ENCODE results near the gene CCDC24.

CCDC24 gene

GRCh38 chr1:44031252-44032169 lies 40.1 kb downstream of the CCDC24 start, which contains the start of gene SLC6A9:
TSS of gene SLC6A9 (minus strand) at chr1:44031462. CDS start at chr1:44024277, 7,185 bp downstream.
- TF ChIP-seq FOXM1 (IDR thresholded peaks at IDR 0.05; ENCODE audit: borderline replicate concordance, low read depth) (no peak), ZBTB7A (IDR thresholded peaks at IDR 0.05; ENCODE audit: low read depth) (peak; percentile 67; the same call in 1 of the 2 replicates), RAD21 (IDR thresholded peaks at IDR 0.05; ENCODE audit: low read depth) (no peak), TAF1 (IDR thresholded peaks at IDR 0.05; ENCODE audit: low read depth) (peak; percentile 19; the same call in 1 of the 2 replicates), TEAD4 (IDR thresholded peaks at IDR 0.05) (0 out of 2 replicates have a peak, but pooled peaks have one; percentile 14), CEBPB (IDR thresholded peaks at IDR 0.05) (no peak), MAX (IDR thresholded peaks at IDR 0.05) (peak; percentile 62)

- TF ChIP-seq MAX (IDR thresholded peaks at IDR 0.05), result no peak
- no peak for TF ChIP-seq RAD21 (IDR thresholded peaks at IDR 0.05; ENCODE audit: low read depth)
- no peak for TF ChIP-seq EP300 (IDR thresholded peaks at IDR 0.05; ENCODE audit: borderline replicate concordance)
- no peak for TF ChIP-seq TEAD4 (IDR thresholded peaks at IDR 0.05)
- no peak for TF ChIP-seq TCF12 (IDR thresholded peaks at IDR 0.05; ENCODE audit: low read depth)
- TF ChIP-seq USF1 (IDR thresholded peaks at IDR 0.05), result no peak
- no peak for TF ChIP-seq ZBTB7A (IDR thresholded peaks at IDR 0.05; ENCODE audit: low read depth)
- TF ChIP-seq NFIC (IDR thresholded peaks at IDR 0.05), result no peak
- TF ChIP-seq YY1 (IDR thresholded peaks at IDR 0.05; ENCODE audit: low read depth), result no peak
- TF ChIP-seq CREB1 (IDR thresholded peaks at IDR 0.05; ENCODE audit: low read depth), result no peak
- no peak for TF ChIP-seq TAF1 (IDR thresholded peaks at IDR 0.05; ENCODE audit: low read depth)
- no peak for TF ChIP-seq EGR1 (IDR thresholded peaks at IDR 0.05)
- TF ChIP-seq REST (IDR thresholded peaks at IDR 0.05; ENCODE audit: low read depth), result no peak
- no peak for TF ChIP-seq FOXM1 (IDR thresholded peaks at IDR 0.05; ENCODE audit: borderline replicate concordance, low read depth)
- TF ChIP-seq CEBPB (IDR thresholded peaks at IDR 0.05), result no peak
These were observed 40.9 kb downstream of the CCDC24 start for GRCh38 chr1:44032170-44032790.

- TF ChIP-seq YY1 (IDR thresholded peaks at IDR 0.05; ENCODE audit: low read depth) (no peak), NFIC (IDR thresholded peaks at IDR 0.05) (no peak), FOXM1 (IDR thresholded peaks at IDR 0.05; ENCODE audit: borderline replicate concordance, low read depth) (no peak)
These were observed 41.7 kb downstream of the CCDC24 start for GRCh38 chr1:44033041-44033575.

- TF ChIP-seq CEBPB (IDR thresholded peaks at IDR 0.05), result no peak
- TF ChIP-seq EGR1 (IDR thresholded peaks at IDR 0.05), result no peak
- no peak for TF ChIP-seq CREB1 (IDR thresholded peaks at IDR 0.05; ENCODE audit: low read depth)
- TF ChIP-seq EP300 (IDR thresholded peaks at IDR 0.05; ENCODE audit: borderline replicate concordance), result no peak
These were observed 42.4 kb downstream of the CCDC24 start for GRCh38 chr1:44033756-44034155.

- TF ChIP-seq USF1 (IDR thresholded peaks at IDR 0.05) (no peak), EP300 (IDR thresholded peaks at IDR 0.05; ENCODE audit: borderline replicate concordance) (no peak), EGR1 (IDR thresholded peaks at IDR 0.05) (no peak), FOXM1 (IDR thresholded peaks at IDR 0.05; ENCODE audit: borderline replicate concordance, low read depth) (no peak)
These were observed 43.0 kb downstream of the CCDC24 start for GRCh38 chr1:44034423-44034822.

- TF ChIP-seq YY1 (IDR thresholded peaks at IDR 0.05; ENCODE audit: low read depth) (no peak), TAF1 (IDR thresholded peaks at IDR 0.05; ENCODE audit: low read depth) (no peak), CREB1 (IDR thresholded peaks at IDR 0.05; ENCODE audit: low read depth) (no peak), TEAD4 (IDR thresholded peaks at IDR 0.05) (no peak), NFIC (IDR thresholded peaks at IDR 0.05) (no peak), EP300 (IDR thresholded peaks at IDR 0.05; ENCODE audit: borderline replicate concordance) (no peak), CEBPB (IDR thresholded peaks at IDR 0.05) (no peak), FOXM1 (IDR thresholded peaks at IDR 0.05; ENCODE audit: borderline replicate concordance, low read depth) (no peak), USF1 (IDR thresholded peaks at IDR 0.05) (no peak), TCF12 (IDR thresholded peaks at IDR 0.05; ENCODE audit: low read depth) (no peak), REST (IDR thresholded peaks at IDR 0.05; ENCODE audit: low read depth) (no peak), ZBTB7A (IDR thresholded peaks at IDR 0.05; ENCODE audit: low read depth) (no peak), MAX (IDR thresholded peaks at IDR 0.05) (no peak), RAD21 (IDR thresholded peaks at IDR 0.05; ENCODE audit: low read depth) (no peak)
These were observed 43.7 kb downstream of the CCDC24 start for GRCh38 chr1:44034976-44035716.
